OCI-M2 (cell line): Measurements from ENCODE around the gene TMEM270.
"Not testable (repeated sequence)": the region's sequence is repeated elsewhere in the genome, so short reads cannot be mapped to it uniquely, and the experiment has no call there.

Experiments
- DNase-seq: peaks from one replicate; lab custom pipeline; 2025; ENCODE audit not compliant: unreplicated experiment; lab: John Stamatoyannopoulos, UW

TMEM270 gene, protein sequence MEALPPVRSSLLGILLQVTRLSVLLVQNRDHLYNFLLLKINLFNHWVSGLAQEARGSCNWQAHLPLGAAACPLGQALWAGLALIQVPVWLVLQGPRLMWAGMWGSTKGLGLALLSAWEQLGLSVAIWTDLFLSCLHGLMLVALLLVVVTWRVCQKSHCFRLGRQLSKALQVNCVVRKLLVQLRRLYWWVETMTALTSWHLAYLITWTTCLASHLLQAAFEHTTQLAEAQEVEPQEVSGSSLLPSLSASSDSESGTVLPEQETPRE

DNA sequence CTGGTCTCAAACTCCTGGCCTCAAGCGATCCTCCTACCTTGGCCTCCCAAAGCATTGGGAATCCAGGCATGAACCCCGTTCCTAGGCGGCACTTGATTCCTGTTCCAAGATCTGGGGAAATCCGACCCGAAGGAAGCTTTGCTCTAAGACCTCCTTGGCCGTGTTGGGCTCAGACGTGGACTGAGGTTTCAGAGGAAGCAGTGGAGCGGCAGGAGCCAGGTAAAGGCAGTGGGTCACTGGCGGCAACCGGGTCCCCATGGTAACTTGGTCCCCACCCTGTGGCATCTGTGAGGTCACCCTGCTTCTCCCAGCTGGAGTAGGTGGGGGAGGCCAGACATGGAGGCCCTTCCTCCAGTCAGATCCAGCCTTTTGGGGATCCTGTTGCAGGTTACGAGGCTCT lies at the start of gene TMEM270:
TMEM270 (plus strand) TSS at position 301 of the 400 bp plus-strand sequence; CDS start at position 337, 36 bp downstream.
- DNase-seq = no peak

DNA sequence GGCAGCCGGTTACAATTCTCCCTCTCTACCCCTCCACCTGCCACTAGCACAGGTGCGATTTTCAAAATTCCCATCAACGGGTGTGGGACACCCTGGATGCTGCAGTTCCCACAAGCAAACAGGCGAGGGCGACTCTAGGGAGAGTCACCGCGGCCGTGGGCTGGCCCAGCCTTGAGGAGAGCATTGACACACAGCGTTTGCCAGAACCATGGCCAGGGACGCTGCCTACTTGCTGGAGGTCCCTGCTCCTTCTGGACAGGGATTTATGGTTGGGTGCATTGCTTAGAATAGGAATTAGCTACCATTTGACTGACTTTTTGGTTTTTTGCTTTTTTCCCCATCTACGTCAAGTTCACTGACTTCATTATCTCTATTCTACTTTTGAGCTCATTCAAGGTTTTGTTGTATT lies 49.2 kb upstream of the TMEM270 start:
- DNase-seq = no peak

GRCh38 chr7:73812996-73813395 lies 48.0 kb upstream of the TMEM270 start:
- DNase-seq = no peak

DNA sequence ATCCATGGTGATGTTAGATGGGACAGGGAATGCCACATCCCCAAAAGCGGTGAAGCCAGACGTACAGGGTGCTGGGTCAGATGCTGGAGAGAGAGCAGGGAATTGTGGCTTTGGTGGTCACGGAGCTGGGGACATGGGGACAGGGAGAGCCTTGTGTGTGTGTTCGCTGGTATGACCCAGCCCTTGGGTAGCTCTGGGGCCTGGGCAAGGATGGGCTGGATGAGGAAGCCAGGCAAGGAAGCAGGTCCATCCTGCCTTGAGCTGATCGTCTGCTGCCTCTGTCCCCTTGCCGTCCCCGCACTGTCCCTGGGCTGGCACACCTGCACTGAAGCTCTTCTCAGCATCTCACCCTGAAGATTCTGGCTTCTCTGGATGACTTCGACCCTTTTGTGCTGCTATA lies 45.5 kb upstream of the TMEM270 start:
- no peak for DNase-seq

DNA sequence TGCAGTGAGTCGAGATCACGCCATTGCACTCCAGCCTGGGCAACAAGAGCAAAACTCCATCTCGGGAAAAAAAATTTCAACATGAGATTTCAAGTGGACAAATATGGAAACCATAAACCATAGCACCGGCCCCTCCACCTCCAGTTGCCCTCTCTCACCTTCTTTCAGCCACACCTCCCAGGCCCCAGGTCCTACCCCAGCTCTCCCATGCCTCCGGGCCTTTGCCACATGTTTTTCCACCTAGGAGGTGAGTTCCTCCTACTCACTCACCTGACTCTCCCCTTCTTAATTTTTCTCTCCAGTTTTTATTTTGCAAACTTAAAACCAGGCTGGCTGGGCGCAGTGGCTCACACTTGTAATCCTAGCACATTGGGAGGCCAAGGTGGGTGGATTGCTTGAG lies 43.8 kb upstream of the TMEM270 start:
- no peak for DNase-seq

DNA sequence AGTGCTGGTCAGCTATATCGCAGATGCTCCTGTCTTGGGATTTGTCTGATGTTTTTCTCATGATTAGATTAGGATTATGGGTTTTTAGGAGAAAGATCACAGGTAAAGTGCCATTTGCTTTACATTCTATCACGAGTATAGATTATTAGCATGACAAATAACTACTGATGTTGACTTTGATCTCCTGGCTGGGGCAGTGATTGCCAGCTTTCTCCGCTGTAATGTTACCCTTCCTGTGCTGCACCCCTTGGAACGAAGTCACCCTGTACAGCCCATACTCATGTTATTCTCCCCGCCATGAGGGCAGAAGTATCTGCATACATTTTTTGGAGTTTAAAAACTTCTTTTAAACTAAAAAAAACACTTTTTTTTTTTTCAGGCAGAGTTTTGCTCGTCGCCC lies 40.9 kb upstream of the TMEM270 start:
- no peak for DNase-seq

GRCh38 chr7:73821597-73822285 lies 39.2 kb upstream of the TMEM270 start:
- not testable (repeated sequence) for DNase-seq

DNA sequence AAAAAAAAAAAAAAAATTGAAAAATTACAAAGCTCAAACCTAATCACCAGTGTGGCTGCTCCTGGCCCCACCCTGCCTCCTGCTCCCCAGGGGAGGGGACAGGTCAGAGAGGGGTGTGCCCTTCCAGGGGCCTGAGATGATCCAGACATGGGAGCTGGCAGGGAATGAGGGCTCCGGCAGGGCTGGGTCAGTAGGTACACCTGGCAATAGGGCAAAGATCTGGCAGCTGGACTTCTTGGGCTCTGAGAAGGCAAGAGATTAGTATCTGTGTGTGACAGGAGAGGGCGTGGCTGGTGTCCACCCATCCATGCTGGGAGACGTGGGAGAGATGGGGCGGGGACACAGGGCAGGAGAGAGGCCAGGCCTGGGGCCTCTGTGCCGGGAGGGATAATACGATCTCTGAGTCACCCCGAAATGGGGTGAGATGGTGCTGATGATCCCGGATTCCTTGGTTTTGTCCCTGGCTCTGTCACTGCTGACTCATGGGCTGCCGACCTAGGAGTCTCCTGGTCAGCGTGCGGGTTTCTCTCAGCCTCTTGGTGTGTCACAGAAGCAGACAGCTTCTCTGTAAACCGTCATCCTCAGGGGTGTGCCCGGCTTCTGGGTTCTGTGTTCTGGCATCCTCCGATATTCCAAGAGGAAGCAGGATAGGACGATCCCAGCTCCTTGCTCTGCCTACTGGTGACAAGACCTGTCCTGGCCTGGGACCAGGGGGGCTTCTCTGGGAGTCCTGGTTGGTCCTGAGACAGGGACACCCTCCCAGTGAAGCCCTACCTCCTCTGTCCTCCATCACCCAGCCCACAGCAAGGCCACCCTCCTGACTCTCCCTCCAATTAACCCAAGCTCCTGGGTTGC lies 38.4 kb upstream of the TMEM270 start:
- DNase-seq = no peak

GRCh38 chr7:73823257-73823656 lies 37.7 kb upstream of the TMEM270 start:
- no peak for DNase-seq

DNA sequence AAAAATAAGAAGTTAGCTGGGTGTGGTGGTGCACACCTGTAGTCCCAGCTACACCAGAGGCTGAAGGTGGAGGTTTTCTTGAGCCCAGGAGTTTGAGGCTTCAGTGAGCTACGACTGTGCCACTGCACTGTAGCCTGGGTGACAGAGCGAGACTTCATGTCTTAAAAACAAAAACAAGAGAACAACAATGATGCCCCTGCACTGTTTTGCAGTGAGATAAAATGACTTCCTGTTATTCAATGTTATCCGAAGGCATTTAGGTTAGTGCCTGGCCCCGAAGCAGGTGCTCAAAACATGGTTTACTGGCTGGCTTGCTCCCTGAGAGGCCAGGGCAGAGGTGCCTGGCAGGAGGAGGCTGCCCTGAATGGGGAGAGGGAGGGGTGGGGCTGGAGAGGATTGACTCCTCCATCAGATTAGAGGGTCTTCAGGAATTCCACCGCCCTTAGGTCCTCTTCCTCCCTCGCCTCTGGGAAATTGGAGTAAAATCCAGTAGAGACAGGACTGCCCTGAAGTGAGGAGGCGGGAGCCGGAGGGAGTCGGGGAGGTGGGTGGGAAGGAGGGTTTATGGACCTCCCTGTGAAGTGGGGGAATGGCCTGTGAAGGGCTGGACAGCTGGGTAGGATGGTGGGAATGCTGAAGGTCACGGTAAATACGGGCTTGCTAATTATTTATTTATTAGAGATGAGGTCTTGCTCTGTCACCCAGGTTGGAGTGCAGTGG lies 36.9 kb upstream of the TMEM270 start:
- no peak for DNase-seq

DNA sequence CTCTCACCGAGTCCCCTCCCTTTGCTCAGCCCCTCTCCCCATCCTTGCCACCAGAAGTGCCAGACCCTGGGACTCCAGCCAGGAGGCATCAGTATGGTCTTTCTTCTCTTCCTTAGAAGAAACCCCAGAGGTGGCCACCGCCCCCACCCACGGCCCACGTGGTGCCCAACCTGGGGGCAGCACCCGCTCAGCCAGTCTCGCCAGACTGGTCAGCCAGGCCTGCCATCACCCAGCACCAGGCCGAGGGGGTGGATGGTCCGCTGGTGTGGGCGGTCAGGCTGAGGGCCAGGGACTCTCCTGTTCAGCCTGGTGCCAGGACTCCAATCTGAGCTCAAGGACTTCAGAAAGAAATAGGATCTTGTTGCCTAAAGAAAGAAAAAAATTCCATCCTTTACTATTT lies 36.0 kb upstream of the TMEM270 start:
- DNase-seq = no peak

- no peak for DNase-seq
Measured at GRCh38 chr7:73827567-73828106, 33.3 kb upstream of the TMEM270 start.

GRCh38 chr7:73828107-73828803 lies 32.7 kb upstream of the TMEM270 start:
- no peak for DNase-seq

GRCh38 chr7:73828972-73829371 lies 32.0 kb upstream of the TMEM270 start:
- no peak for DNase-seq

DNA sequence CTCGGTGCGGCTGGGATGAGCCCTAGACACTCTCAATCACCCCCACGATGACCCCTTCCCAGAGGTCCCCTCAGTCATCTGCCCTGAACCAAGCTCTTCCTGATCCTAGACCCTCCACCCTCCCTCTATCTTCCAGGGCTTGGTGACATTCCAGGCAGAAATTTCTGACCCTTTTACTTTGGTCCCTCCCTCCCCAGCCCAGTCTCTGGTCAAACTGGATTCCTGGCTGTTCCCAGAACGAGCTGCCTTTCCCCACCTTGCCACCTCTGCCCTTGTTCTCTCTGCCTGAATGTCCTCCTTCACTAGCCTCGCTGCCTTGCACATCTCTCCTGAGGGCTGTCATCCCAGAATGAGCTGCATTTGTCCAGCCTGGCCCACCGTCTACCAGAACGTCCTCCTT lies 31.5 kb upstream of the TMEM270 start:
- DNase-seq = no peak

- no peak for DNase-seq
Measured at GRCh38 chr7:73829921-73830680, 30.9 kb upstream of the TMEM270 start.

DNA sequence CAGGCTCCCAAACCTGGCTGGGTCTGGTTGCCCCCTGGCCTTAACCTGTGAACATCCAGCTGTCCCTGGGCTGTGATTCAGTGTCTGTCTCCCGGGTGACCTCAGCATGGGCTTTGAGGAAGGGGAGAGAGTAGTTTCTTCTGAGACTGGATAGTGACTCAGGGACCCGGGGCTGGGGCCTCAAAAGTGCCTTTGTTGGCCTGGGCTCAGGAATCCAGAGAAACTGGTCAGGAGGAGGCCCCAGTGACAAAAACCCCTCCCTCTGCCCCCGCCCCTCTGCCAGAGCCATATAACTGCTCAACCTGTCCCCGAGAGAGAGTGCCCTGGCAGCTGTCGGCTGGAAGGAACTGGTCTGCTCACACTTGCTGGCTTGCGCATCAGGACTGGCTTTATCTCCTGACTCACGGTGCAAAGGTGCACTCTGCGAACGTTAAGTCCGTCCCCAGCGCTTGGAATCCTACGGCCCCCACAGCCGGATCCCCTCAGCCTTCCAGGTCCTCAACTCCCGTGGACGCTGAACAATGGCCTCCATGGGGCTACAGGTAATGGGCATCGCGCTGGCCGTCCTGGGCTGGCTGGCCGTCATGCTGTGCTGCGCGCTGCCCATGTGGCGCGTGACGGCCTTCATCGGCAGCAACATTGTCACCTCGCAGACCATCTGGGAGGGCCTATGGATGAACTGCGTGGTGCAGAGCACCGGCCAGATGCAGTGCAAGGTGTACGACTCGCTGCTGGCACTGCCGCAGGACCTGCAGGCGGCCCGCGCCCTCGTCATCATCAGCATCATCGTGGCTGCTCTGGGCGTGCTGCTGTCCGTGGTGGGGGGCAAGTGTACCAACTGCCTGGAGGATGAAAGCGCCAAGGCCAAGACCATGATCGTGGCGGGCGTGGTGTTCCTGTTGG lies 30.0 kb upstream of the TMEM270 start, which contains the start of gene CLDN4:
CLDN4 (plus strand) TSS at position 316 of the 903 bp plus-strand sequence; CDS start at position 522, 206 bp downstream.
- no peak for DNase-seq

DNA sequence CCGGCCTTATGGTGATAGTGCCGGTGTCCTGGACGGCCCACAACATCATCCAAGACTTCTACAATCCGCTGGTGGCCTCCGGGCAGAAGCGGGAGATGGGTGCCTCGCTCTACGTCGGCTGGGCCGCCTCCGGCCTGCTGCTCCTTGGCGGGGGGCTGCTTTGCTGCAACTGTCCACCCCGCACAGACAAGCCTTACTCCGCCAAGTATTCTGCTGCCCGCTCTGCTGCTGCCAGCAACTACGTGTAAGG lies 29.4 kb upstream of the TMEM270 start:
- DNase-seq = no peak
